Activated CD8-positive, alpha-beta memory T cell treated with anti-CD3 and anti-CD28 coated beads for 48 hours (primary cell): ENCODE data around the gene LRP11.
"Not testable (repeated sequence)": the region's sequence is repeated elsewhere in the genome, so short reads cannot be mapped to it uniquely, and the experiment has no call there.

ENCODE experiments used
- DNase-seq, 3 experiments: peaks; one replicate each; pipeline ENCODE4 v3.0.0-alpha.2; 2020; ENCODE audit warnings: low read depth in 2 of 3, low spot score in 2 of 3

The LRP11 gene

GRCh38 chr6:149863698-149864577 is at the start of gene LRP11:
LRP11 (minus strand) TSS chr6:149864359; CDS start chr6:149864020, 339 bp downstream.
- DNase-seq = peak; percentile 62 to 67 (median 67)

GRCh38 chr6:149913540-149914240 is 49.5 kb upstream of the LRP11 start:
- DNase-seq = no peak

GRCh38 chr6:149913085-149913484 is 48.9 kb upstream of the LRP11 start:
- DNase-seq = no peak

- DNase-seq = not testable (repeated sequence)
Observed at GRCh38 chr6:149912680-149913079, 48.5 kb upstream of the LRP11 start.

- no peak for DNase-seq
Observed at GRCh38 chr6:149910721-149911151, 46.6 kb upstream of the LRP11 start.

GRCh38 chr6:149909701-149910470 is 45.7 kb upstream of the LRP11 start:
- DNase-seq = no peak

GRCh38 chr6:149908480-149908879 is 44.3 kb upstream of the LRP11 start:
- not testable (repeated sequence) for DNase-seq

GRCh38 chr6:149907317-149907716 is 43.2 kb upstream of the LRP11 start:
- DNase-seq = no peak

GRCh38 chr6:149906405-149906804 is 42.2 kb upstream of the LRP11 start:
- no peak for DNase-seq

GRCh38 chr6:149905911-149906371 is 41.8 kb upstream of the LRP11 start:
- DNase-seq = no peak

GRCh38 chr6:149905371-149905910 is 41.3 kb upstream of the LRP11 start:
- no peak for DNase-seq

GRCh38 chr6:149904661-149905370 is 40.7 kb upstream of the LRP11 start:
- DNase-seq = no peak

- DNase-seq = no peak
Observed at GRCh38 chr6:149903938-149904611, 39.9 kb upstream of the LRP11 start.

GRCh38 chr6:149901444-149902140 is 37.4 kb upstream of the LRP11 start:
- no peak for DNase-seq

GRCh38 chr6:149900620-149901443 is 36.7 kb upstream of the LRP11 start:
- no peak for DNase-seq

GRCh38 chr6:149899926-149900619 is 35.9 kb upstream of the LRP11 start:
- no peak for DNase-seq

GRCh38 chr6:149899486-149899885 is 35.3 kb upstream of the LRP11 start:
- no peak for DNase-seq

GRCh38 chr6:149898966-149899365 is 34.8 kb upstream of the LRP11 start:
- no peak for DNase-seq
